ENCODE measurements around the gene RABGAP1L. TPM values are rescaled to one million over a fixed set of nuclear protein-coding genes. Genes with fewer than 3 reads are reported as not detected.
"Not testable (repeated sequence)": the region's sequence is repeated elsewhere in the genome, so short reads cannot be mapped to it uniquely, and the experiment has no call there.

The RABGAP1L gene
- total RNA-seq, 1 donor from 2014 or later, result 30.3 TPM

GRCh38 chr1:174576120-174576519 is 416.8 kb downstream of the RABGAP1L start:
- H3K27ac ChIP-seq (ENCODE audit: low read depth, low read length); H3K4me3 ChIP-seq (ENCODE audit: low read length in 3 of 3); H3K4me1 ChIP-seq (ENCODE audit: control insufficient read depth in 3 of 3, insufficient read depth in 3 of 3, low read length in 3 of 3); H3K27me3 ChIP-seq (ENCODE audit: control insufficient read depth in 3 of 3, insufficient read depth in 3 of 3, low read length in 3 of 3); H3K36me3 ChIP-seq (ENCODE audit: control insufficient read depth in 3 of 3, insufficient read depth in 3 of 3, low read length in 3 of 3); H3K9ac ChIP-seq (ENCODE audit: low read depth in 1 of 3, low read length in 3 of 3); H3K9me3 ChIP-seq (ENCODE audit: control insufficient read depth in 3 of 3, low read length in 3 of 3): not testable (repeated sequence)

GRCh38 chr1:174577681-174578080 is 418.4 kb downstream of the RABGAP1L start:
- Histone ChIP-seq H3K27ac (ENCODE audit: low read depth, low read length) (no peak overlapping the region), H3K36me3 (ENCODE audit: control insufficient read depth in 3 of 3, insufficient read depth in 3 of 3, low read length in 3 of 3) (no peaks in the 10 kb centered on the region), H3K4me1 (ENCODE audit: control insufficient read depth in 3 of 3, insufficient read depth in 3 of 3, low read length in 3 of 3) (no peaks in the 10 kb centered on the region), H3K4me3 (ENCODE audit: low read length in 3 of 3) (no peak overlapping the region), H3K9me3 (ENCODE audit: control insufficient read depth in 3 of 3, low read length in 3 of 3) (no peaks in the 10 kb centered on the region), H3K27me3 (ENCODE audit: control insufficient read depth in 3 of 3, insufficient read depth in 3 of 3, low read length in 3 of 3) (no peaks in the 10 kb centered on the region), H3K9ac (ENCODE audit: low read depth in 1 of 3, low read length in 3 of 3) (no peak overlapping the region)

- no peaks in the 10 kb centered on the region for H3K9me3 ChIP-seq (ENCODE audit: control insufficient read depth in 3 of 3, low read length in 3 of 3)
- H3K4me1 ChIP-seq (ENCODE audit: control insufficient read depth in 3 of 3, insufficient read depth in 3 of 3, low read length in 3 of 3), result no peaks in the 10 kb centered on the region
- H3K9ac ChIP-seq (ENCODE audit: low read depth in 1 of 3, low read length in 3 of 3), result no peak overlapping the region
- H3K4me3 ChIP-seq (ENCODE audit: low read length in 3 of 3), result no peak overlapping the region
- H3K27ac ChIP-seq (ENCODE audit: low read depth, low read length), result no peak overlapping the region
- no peaks in the 10 kb centered on the region for H3K36me3 ChIP-seq (ENCODE audit: control insufficient read depth in 3 of 3, insufficient read depth in 3 of 3, low read length in 3 of 3)
- no peaks in the 10 kb centered on the region for H3K27me3 ChIP-seq (ENCODE audit: control insufficient read depth in 3 of 3, insufficient read depth in 3 of 3, low read length in 3 of 3)
Observed at GRCh38 chr1:174580801-174581200, 421.5 kb downstream of the RABGAP1L start.

GRCh38 chr1:174583316-174583715 is 424.0 kb downstream of the RABGAP1L start:
- H3K36me3 ChIP-seq (ENCODE audit: control insufficient read depth in 3 of 3, insufficient read depth in 3 of 3, low read length in 3 of 3), result no peaks in the 10 kb centered on the region
- no peaks in the 10 kb centered on the region for H3K4me1 ChIP-seq (ENCODE audit: control insufficient read depth in 3 of 3, insufficient read depth in 3 of 3, low read length in 3 of 3)
- no peak overlapping the region for H3K9ac ChIP-seq (ENCODE audit: low read depth in 1 of 3, low read length in 3 of 3)
- H3K9me3 ChIP-seq (ENCODE audit: control insufficient read depth in 3 of 3, low read length in 3 of 3), result no peaks in the 10 kb centered on the region
- no peaks in the 10 kb centered on the region for H3K27me3 ChIP-seq (ENCODE audit: control insufficient read depth in 3 of 3, insufficient read depth in 3 of 3, low read length in 3 of 3)
- H3K4me3 ChIP-seq (ENCODE audit: low read length in 3 of 3), result no peak overlapping the region
- no peak overlapping the region for H3K27ac ChIP-seq (ENCODE audit: low read depth, low read length)

- no peak overlapping the region for H3K9ac ChIP-seq (ENCODE audit: low read depth in 1 of 3, low read length in 3 of 3)
- no peaks in the 10 kb centered on the region for H3K4me1 ChIP-seq (ENCODE audit: control insufficient read depth in 3 of 3, insufficient read depth in 3 of 3, low read length in 3 of 3)
- no peak overlapping the region for H3K4me3 ChIP-seq (ENCODE audit: low read length in 3 of 3)
- no peaks in the 10 kb centered on the region for H3K9me3 ChIP-seq (ENCODE audit: control insufficient read depth in 3 of 3, low read length in 3 of 3)
- no peaks in the 10 kb centered on the region for H3K27me3 ChIP-seq (ENCODE audit: control insufficient read depth in 3 of 3, insufficient read depth in 3 of 3, low read length in 3 of 3)
- H3K36me3 ChIP-seq (ENCODE audit: control insufficient read depth in 3 of 3, insufficient read depth in 3 of 3, low read length in 3 of 3), result no peaks in the 10 kb centered on the region
- H3K27ac ChIP-seq (ENCODE audit: low read depth, low read length), result no peak overlapping the region
Observed at GRCh38 chr1:174584071-174584470, 424.8 kb downstream of the RABGAP1L start.

GRCh38 chr1:174588618-174589017 is 429.3 kb downstream of the RABGAP1L start:
- not testable (repeated sequence) for H3K4me1 ChIP-seq (ENCODE audit: control insufficient read depth in 3 of 3, insufficient read depth in 3 of 3, low read length in 3 of 3); H3K27me3 ChIP-seq (ENCODE audit: control insufficient read depth in 3 of 3, insufficient read depth in 3 of 3, low read length in 3 of 3); H3K4me3 ChIP-seq (ENCODE audit: low read length in 3 of 3); H3K9me3 ChIP-seq (ENCODE audit: control insufficient read depth in 3 of 3, low read length in 3 of 3); H3K27ac ChIP-seq (ENCODE audit: low read depth, low read length); H3K9ac ChIP-seq (ENCODE audit: low read depth in 1 of 3, low read length in 3 of 3); H3K36me3 ChIP-seq (ENCODE audit: control insufficient read depth in 3 of 3, insufficient read depth in 3 of 3, low read length in 3 of 3)

GRCh38 chr1:174605198-174605597 is 445.9 kb downstream of the RABGAP1L start:
- peaks cover 0 to 5% (median 0%) of the 10 kb centered on the region in 3 donors for H3K36me3 ChIP-seq (ENCODE audit: control insufficient read depth in 3 of 3, insufficient read depth in 3 of 3, low read length in 3 of 3)
- no peaks in the 10 kb centered on the region for H3K4me1 ChIP-seq (ENCODE audit: control insufficient read depth in 3 of 3, insufficient read depth in 3 of 3, low read length in 3 of 3)
- no peak overlapping the region for H3K9ac ChIP-seq (ENCODE audit: low read depth in 1 of 3, low read length in 3 of 3)
- H3K27me3 ChIP-seq (ENCODE audit: control insufficient read depth in 3 of 3, insufficient read depth in 3 of 3, low read length in 3 of 3), result no peaks in the 10 kb centered on the region
- peaks cover 0 to 3% (median 0%) of the 10 kb centered on the region in 3 donors for H3K9me3 ChIP-seq (ENCODE audit: control insufficient read depth in 3 of 3, low read length in 3 of 3)
- H3K27ac ChIP-seq (ENCODE audit: low read depth, low read length), result no peak overlapping the region
- no peak overlapping the region for H3K4me3 ChIP-seq (ENCODE audit: low read length in 3 of 3)

GRCh38 chr1:174606471-174606870 is 447.2 kb downstream of the RABGAP1L start:
- H3K27me3 ChIP-seq (ENCODE audit: control insufficient read depth in 3 of 3, insufficient read depth in 3 of 3, low read length in 3 of 3), result no peaks in the 10 kb centered on the region
- H3K4me3 ChIP-seq (ENCODE audit: low read length in 3 of 3), result no peak overlapping the region
- peaks cover 0 to 5% (median 0%) of the 10 kb centered on the region in 3 donors for H3K36me3 ChIP-seq (ENCODE audit: control insufficient read depth in 3 of 3, insufficient read depth in 3 of 3, low read length in 3 of 3)
- H3K4me1 ChIP-seq (ENCODE audit: control insufficient read depth in 3 of 3, insufficient read depth in 3 of 3, low read length in 3 of 3), result no peaks in the 10 kb centered on the region
- H3K9ac ChIP-seq (ENCODE audit: low read depth in 1 of 3, low read length in 3 of 3), result no peak overlapping the region
- H3K9me3 ChIP-seq (ENCODE audit: control insufficient read depth in 3 of 3, low read length in 3 of 3), result no peaks in the 10 kb centered on the region
- no peak overlapping the region for H3K27ac ChIP-seq (ENCODE audit: low read depth, low read length)

GRCh38 chr1:174617905-174618304 is 458.6 kb downstream of the RABGAP1L start:
- H3K9me3 ChIP-seq (ENCODE audit: control insufficient read depth in 3 of 3, low read length in 3 of 3); H3K36me3 ChIP-seq (ENCODE audit: control insufficient read depth in 3 of 3, insufficient read depth in 3 of 3, low read length in 3 of 3); H3K4me1 ChIP-seq (ENCODE audit: control insufficient read depth in 3 of 3, insufficient read depth in 3 of 3, low read length in 3 of 3); H3K27me3 ChIP-seq (ENCODE audit: control insufficient read depth in 3 of 3, insufficient read depth in 3 of 3, low read length in 3 of 3); H3K9ac ChIP-seq (ENCODE audit: low read depth in 1 of 3, low read length in 3 of 3); H3K4me3 ChIP-seq (ENCODE audit: low read length in 3 of 3); H3K27ac ChIP-seq (ENCODE audit: low read depth, low read length): not testable (repeated sequence)

- no peak overlapping the region for H3K4me3 ChIP-seq (ENCODE audit: low read length in 3 of 3)
- H3K36me3 ChIP-seq (ENCODE audit: control insufficient read depth in 3 of 3, insufficient read depth in 3 of 3, low read length in 3 of 3), result no peaks in the 10 kb centered on the region
- H3K9me3 ChIP-seq (ENCODE audit: control insufficient read depth in 3 of 3, low read length in 3 of 3), result no peaks in the 10 kb centered on the region
- no peak overlapping the region for H3K9ac ChIP-seq (ENCODE audit: low read depth in 1 of 3, low read length in 3 of 3)
- no peaks in the 10 kb centered on the region for H3K4me1 ChIP-seq (ENCODE audit: control insufficient read depth in 3 of 3, insufficient read depth in 3 of 3, low read length in 3 of 3)
- no peaks in the 10 kb centered on the region for H3K27me3 ChIP-seq (ENCODE audit: control insufficient read depth in 3 of 3, insufficient read depth in 3 of 3, low read length in 3 of 3)
- no peak overlapping the region for H3K27ac ChIP-seq (ENCODE audit: low read depth, low read length)
Observed at GRCh38 chr1:174623324-174624035, 464.2 kb downstream of the RABGAP1L start.

Data from skeletal muscle tissue (tissue), 4 donors.